Brain microvascular endothelial cell (primary cell): Measurements from ENCODE around the gene LGI4.

Experiments used
- DNase-seq: peaks from one replicate; pipeline ENCODE4 v3.0.0-alpha.2; 2020
- H3K27ac ChIP-seq: fragments of 250-450 bp; sonication (Bioruptor Pico); 2 replicates; pipeline ENCODE4 v1.5.1; 2020; ENCODE audit warnings: mild to moderate bottlenecking, moderate library complexity
- H3K27me3 ChIP-seq: fragments of 250-450 bp; sonication (Bioruptor Pico); replicated peaks from 2 replicates; pipeline ENCODE4 v1.5.1; 2020; ENCODE audit warnings: mild to moderate bottlenecking
- H3K36me3 ChIP-seq: fragments of 250-450 bp; sonication (Bioruptor Pico); replicated peaks from 2 replicates; pipeline ENCODE4 v1.5.1; 2020; ENCODE audit warnings: mild to moderate bottlenecking
- H3K4me3 ChIP-seq: 2 replicates; pipeline ENCODE4 v1.5.1; 2011; ENCODE audit warnings: low read depth, mild to moderate bottlenecking, control low read depth, low read length, moderate library complexity
- in situ Hi-C: cut with HindIII; loops from 2 replicates; pipeline ENCODE4 v1.10.0; 2017; ENCODE audit warnings: low sequenced_read_pairs, low pct_ligation_motif_present
- TF ChIP-seq, protein P1 (sequence below): IDR thresholded peaks from 2 replicates; pipeline ENCODE4 v1.5.1; 2011; ENCODE audit warnings: low read depth, mild to moderate bottlenecking, moderate library complexity, low read length, control low read depth, inconsistent platforms; ENCODE audit errors: missing control alignments

LGI4 gene

GRCh38 chr19:35119578-35120155 is 15.2 kb downstream of the LGI4 start:
- DNase-seq: no peak

GRCh38 chr19:35119091-35119490 is 15.8 kb downstream of the LGI4 start:
- H3K27ac ChIP-seq: no peak overlapping the region
- H3K4me3 ChIP-seq: no peak overlapping the region
- H3K36me3 ChIP-seq: no peaks in the 10 kb centered on the region
- DNase-seq: no peak
- TF ChIP-seq, protein P1, sequence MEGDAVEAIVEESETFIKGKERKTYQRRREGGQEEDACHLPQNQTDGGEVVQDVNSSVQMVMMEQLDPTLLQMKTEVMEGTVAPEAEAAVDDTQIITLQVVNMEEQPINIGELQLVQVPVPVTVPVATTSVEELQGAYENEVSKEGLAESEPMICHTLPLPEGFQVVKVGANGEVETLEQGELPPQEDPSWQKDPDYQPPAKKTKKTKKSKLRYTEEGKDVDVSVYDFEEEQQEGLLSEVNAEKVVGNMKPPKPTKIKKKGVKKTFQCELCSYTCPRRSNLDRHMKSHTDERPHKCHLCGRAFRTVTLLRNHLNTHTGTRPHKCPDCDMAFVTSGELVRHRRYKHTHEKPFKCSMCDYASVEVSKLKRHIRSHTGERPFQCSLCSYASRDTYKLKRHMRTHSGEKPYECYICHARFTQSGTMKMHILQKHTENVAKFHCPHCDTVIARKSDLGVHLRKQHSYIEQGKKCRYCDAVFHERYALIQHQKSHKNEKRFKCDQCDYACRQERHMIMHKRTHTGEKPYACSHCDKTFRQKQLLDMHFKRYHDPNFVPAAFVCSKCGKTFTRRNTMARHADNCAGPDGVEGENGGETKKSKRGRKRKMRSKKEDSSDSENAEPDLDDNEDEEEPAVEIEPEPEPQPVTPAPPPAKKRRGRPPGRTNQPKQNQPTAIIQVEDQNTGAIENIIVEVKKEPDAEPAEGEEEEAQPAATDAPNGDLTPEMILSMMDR: no peak
- in situ Hi-C loops: no loop called here
- H3K27me3 ChIP-seq: no peaks in the 10 kb centered on the region

More at GRCh38 chr19:35119578-35120155, 15.2 kb downstream of the LGI4 start:
- Histone ChIP-seq H3K27ac (no peak overlapping the region), H3K27me3 (no peaks in the 10 kb centered on the region), H3K36me3 (no peaks in the 10 kb centered on the region), H3K4me3 (no peak overlapping the region)
- in situ Hi-C loops: no loop called here
- TF ChIP-seq, protein P1: no peak

DNA sequence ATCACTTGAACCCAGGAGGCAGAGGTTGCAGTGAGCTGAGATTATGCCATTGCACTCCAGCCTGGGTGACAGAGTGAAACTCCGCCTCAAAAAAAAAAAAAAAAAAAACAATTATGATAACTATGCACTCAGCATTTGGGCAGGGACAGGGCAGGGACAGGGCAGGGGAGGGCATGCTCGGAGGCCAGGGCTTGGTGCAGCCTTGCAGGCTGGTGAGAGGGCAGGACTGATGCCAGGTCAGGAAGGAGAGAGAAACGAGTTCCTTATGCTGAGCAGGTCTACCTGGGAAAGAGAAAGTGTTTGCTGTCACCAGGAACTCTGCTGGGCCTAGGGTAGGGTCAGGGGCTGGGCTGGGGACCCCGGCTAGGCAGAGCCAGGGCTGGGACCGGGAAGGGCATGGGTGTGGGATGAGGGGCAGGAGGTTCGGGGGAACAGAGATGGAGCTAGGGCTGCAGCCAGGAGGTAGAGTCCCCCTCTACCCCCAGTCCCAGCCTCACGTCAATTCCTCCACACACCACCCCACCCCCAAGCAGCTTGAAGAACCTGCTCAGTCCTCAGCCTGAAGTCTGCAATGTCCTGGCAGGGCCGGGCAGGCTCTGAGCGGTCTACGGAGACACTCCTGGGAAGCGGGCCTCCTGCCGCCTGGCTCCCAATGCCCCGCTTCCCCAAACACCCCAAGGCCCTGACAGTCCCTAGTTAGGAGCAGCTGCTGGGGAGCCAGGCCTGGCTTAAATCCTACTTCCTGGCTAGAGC is 16.4 kb downstream of the LGI4 start:
- Histone ChIP-seq H3K27me3 (no peaks in the 10 kb centered on the region), H3K27ac (no peak overlapping the region), H3K4me3 (no peak overlapping the region), H3K36me3 (no peaks in the 10 kb centered on the region)
- TF ChIP-seq, protein P1: no peak
- in situ Hi-C loops: no loop called here
- DNase-seq: no peak

GRCh38 chr19:35117799-35118198 is 17.1 kb downstream of the LGI4 start:
- H3K27ac ChIP-seq: no peak overlapping the region
- H3K27me3 ChIP-seq: no peaks in the 10 kb centered on the region
- TF ChIP-seq, protein P1: no peak
- DNase-seq: no peak
- in situ Hi-C loops: no loop called here
- H3K36me3 ChIP-seq: no peaks in the 10 kb centered on the region
- no peak overlapping the region for H3K4me3 ChIP-seq

DNA sequence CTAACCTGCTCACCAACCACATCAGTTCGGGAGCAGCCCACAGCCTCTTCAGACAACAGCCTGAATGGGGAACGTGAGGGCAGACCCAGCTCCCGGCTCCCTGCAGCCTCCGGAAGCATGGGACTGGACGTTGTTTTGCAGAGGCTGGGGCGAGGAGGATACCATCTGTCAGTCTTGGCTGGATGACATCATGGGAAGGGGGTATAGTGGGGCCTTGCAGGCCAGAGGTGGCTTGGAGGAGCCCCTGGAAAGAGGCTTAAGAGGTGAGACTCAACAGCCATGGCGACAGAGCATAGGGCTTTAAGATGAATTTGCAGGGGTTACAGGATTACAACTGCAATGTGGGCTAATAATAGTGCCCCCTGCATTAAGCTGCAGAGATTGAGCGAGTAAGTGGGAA is 17.7 kb downstream of the LGI4 start:
- no peak overlapping the region for H3K27ac ChIP-seq
- H3K4me3 ChIP-seq: no peak overlapping the region
- in situ Hi-C loops: no loop called here
- TF ChIP-seq, protein P1: no peak
- H3K36me3 ChIP-seq: no peaks in the 10 kb centered on the region
- H3K27me3 ChIP-seq: no peaks in the 10 kb centered on the region
- DNase-seq: no peak
